GM12878 (cell line): ENCODE data around the gene DTX4. TPM values are rescaled to one million over a fixed set of nuclear protein-coding genes. Genes with fewer than 3 reads are reported as not detected.

Experiments used
- ATAC-seq: fragments of 200-7000 bp; cut with Tn5 transposase; 3 replicates; pipeline ENCODE4 v1.9.1; 2020; ENCODE audit warnings: mild to moderate bottlenecking, moderate library complexity
- BruUV-seq: library from RNA; stranded (reverse); fragments of 400-500 nt; replicated peaks from 2 replicates; lab custom pipeline; 2021; lab: Mats Ljungman, UMichigan
- CTCF ChIA-PET: fragments of 300-600 bp; sonication (Branson Sonifier 250); formaldehyde crosslinking; extraction: SDS; loops from one replicate; lab custom pipeline; 2021; ENCODE audit warnings: inconsistent platforms; lab: Yijun Ruan, JAX
- POLR2A ChIA-PET: fragments of 350-600 bp; formaldehyde crosslinking; extraction: SDS; loops from one replicate; lab custom pipeline; 2021; ENCODE audit warnings: inconsistent platforms; lab: Charles Lee
- RAD21 ChIA-PET: fragments of 300-600 bp; sonication (Branson Sonifier 250); formaldehyde crosslinking; loops from one replicate; lab custom pipeline; 2023; ENCODE audit warnings: antibody characterized with exemption; ENCODE audit not compliant: unreplicated experiment; lab: Charles Lee
- SMC1A ChIA-PET: fragments of 300-600 bp; sonication (Branson Sonifier 250); formaldehyde crosslinking; loops from one replicate; lab custom pipeline; 2023; ENCODE audit not compliant: unreplicated experiment, uncharacterized antibody; lab: Charles Lee
- DNase-seq: peaks from one replicate; pipeline ENCODE4 v3.0.0-alpha.2; 2011; ENCODE audit warnings: low read depth, low spot score
- FAIRE-seq: peaks from 3 replicates; lab custom pipeline; 2011; peaks lifted over from hg19 to GRCh38; lab: Jason Lieb, UNC
- H2AFZ ChIP-seq: 2 replicates; pipeline ENCODE4 v1.6.0; 2011; ENCODE audit warnings: low read depth, low read length, control low read depth; ENCODE audit not compliant: control insufficient read depth
- H3K27ac ChIP-seq: 2 replicates; pipeline ENCODE4 v1.5.1; 2011; ENCODE audit warnings: control low read depth; ENCODE audit not compliant: control insufficient read depth, insufficient read depth
- H3K27me3 ChIP-seq, 2 experiments: replicated peaks in 1 of 2; 2 replicates each; pipeline versions ENCODE4 v1.6.0 to v1.6.1; 2011; ENCODE audit warnings: low read length in 1 of 2; ENCODE audit not compliant: control insufficient read depth in 2 of 2, insufficient read depth in 2 of 2
- H3K36me3 ChIP-seq, 2 experiments: 2 replicates each; pipeline ENCODE4 v1.5.1; 2011; ENCODE audit warnings: low read length in 1 of 2; ENCODE audit not compliant: control insufficient read depth in 2 of 2, insufficient read depth in 2 of 2
- H3K4me1 ChIP-seq: 2 replicates; pipeline ENCODE4 v1.6.1; 2011; ENCODE audit warnings: mild to moderate bottlenecking, low read length, moderate library complexity, mixed read lengths; ENCODE audit not compliant: control insufficient read depth, insufficient read depth
- H3K4me2 ChIP-seq: 2 replicates; pipeline ENCODE4 v1.6.0; 2011; ENCODE audit warnings: control low read depth; ENCODE audit not compliant: control insufficient read depth, insufficient read depth
- H3K4me3 ChIP-seq: fragments of 200-600 bp; sonication (generic); 2 replicates; pipeline ENCODE4 v1.5.1; 2016
- H3K79me2 ChIP-seq: 2 replicates; pipeline ENCODE4 v1.6.0; 2011; ENCODE audit warnings: low read length; ENCODE audit not compliant: control insufficient read depth, insufficient read depth
- H3K9ac ChIP-seq: 2 replicates; pipeline ENCODE4 v1.8.0; 2011; ENCODE audit warnings: low read length, control low read depth, mixed read lengths; ENCODE audit not compliant: control insufficient read depth, insufficient read depth
- H3K9me3 ChIP-seq: replicated peaks from 3 replicates; pipeline ENCODE4 v1.5.1; 2011; ENCODE audit warnings: mild to moderate bottlenecking, low read length; ENCODE audit not compliant: control insufficient read depth, insufficient read depth
- H4K20me1 ChIP-seq: 2 replicates; pipeline ENCODE4 v1.6.0; 2011; ENCODE audit not compliant: control insufficient read depth, insufficient read depth
- BMI1 ChIP-seq: fragments of 450-650 bp; IDR thresholded peaks from 2 replicates; pipeline ENCODE4 v1.6.1; 2016; ENCODE audit warnings: mild to moderate bottlenecking, moderate library complexity, borderline replicate concordance
- CHD2 ChIP-seq: IDR thresholded peaks from 2 replicates; pipeline ENCODE4 v1.6.1; 2011; ENCODE audit warnings: low read depth, low read length, improper control_type of control experiment, borderline replicate concordance
- DPF2 ChIP-seq: fragments of 450-650 bp; IDR thresholded peaks from 2 replicates; pipeline ENCODE4 v1.6.1; 2017; ENCODE audit warnings: mild to moderate bottlenecking
- FOS ChIP-seq: IDR thresholded peaks from 3 replicates; pipeline ENCODE4 v1.6.1; 2011; ENCODE audit warnings: borderline replicate concordance; ENCODE audit not compliant: insufficient read length; ENCODE audit errors: extremely low read depth
- HDAC6 ChIP-seq: fragments of 200-600 bp; sonication (generic); IDR thresholded peaks from one replicate; pipeline ENCODE4 v1.8.0; 2017; ENCODE audit warnings: antibody characterized with exemption; ENCODE audit not compliant: unreplicated experiment
- NBN ChIP-seq: fragments of 450-650 bp; IDR thresholded peaks from 2 replicates; pipeline ENCODE4 v1.6.1; 2016
- SMAD1 ChIP-seq: fragments of 450-650 bp; IDR thresholded peaks from 2 replicates; pipeline ENCODE4 v1.6.1; 2018; ENCODE audit warnings: mild to moderate bottlenecking, low read depth; ENCODE audit not compliant: partially characterized antibody
- TAF1 ChIP-seq: IDR thresholded peaks from 2 replicates; pipeline ENCODE4 v1.6.1; 2011; ENCODE audit warnings: mild to moderate bottlenecking, low read depth, low read length, borderline replicate concordance
- ZBTB40 ChIP-seq: fragments of 450-650 bp; IDR thresholded peaks from 2 replicates; pipeline ENCODE4 v1.6.1; 2016; ENCODE audit warnings: mild to moderate bottlenecking, moderate library complexity, borderline replicate concordance
- ZNF622 ChIP-seq: fragments of 450-650 bp; IDR thresholded peaks from 2 replicates; pipeline ENCODE4 v1.6.1; 2017; ENCODE audit warnings: mild to moderate bottlenecking, inconsistent platforms
- WGBS: methylation state at CpG from one replicate; pipeline ENCODE4 v1.1.6; 2016; ENCODE audit warnings: low lambda C conversion rate; ENCODE audit not compliant: insufficient replicate concordance, insufficient coverage; ENCODE audit errors: missing lambda C conversion rate; 5-methylcytosine and 5-hydroxymethylcytosine counted together
- in situ Hi-C: fragments of 300-500 bp; cut with MboI; formaldehyde crosslinking; loops from 9 replicates; pipeline ENCODE4 v1.14.3; 2018; ENCODE audit warnings: mixed read lengths
- intact Hi-C: fragments of 100-400 bp; cut with micrococcal nuclease; formaldehyde crosslinking; loops from one replicate; pipeline ENCODE4 v1.14.2; 2022; ENCODE audit not compliant: unreplicated experiment
- polyA plus RNA-seq, 11 experiments: library from polyadenylated mRNA; depleted of rRNA in 4 of 11; unstranded in 6 of 11; stranded (reverse) in 5 of 11; fragments of >200 nt; fragmentation: Nextera tagmentation in 4 of 11; fragmentation: Illumina TruSeq in 1 of 11; extraction: Ambion mirVana in 4 of 11; extraction: Trizol in 1 of 11; gene quantifications; 1 replicate in 1 of 11; 2 replicates in 10 of 11; pipeline versions ENCODE4 v1.2.1 to v1.2.3, GENCODE V29; 2011 to 2016; ENCODE audit warnings: inconsistent platforms in 2 of 11, missing spikeins in 2 of 11, low read depth in 1 of 11
- total RNA-seq, 4 experiments: library from RNA; depleted of rRNA in 3 of 4; stranded (reverse); fragments of >200 nt in 3 of 4; fragmentation: Illumina TruSeq in 1 of 4; extraction: Trizol in 1 of 4; gene quantifications; 2 replicates each; pipeline versions ENCODE4 v1.2.1 to v1.2.3, GENCODE V29; 2013 to 2021
- TF ChIP-seq, protein P1 (sequence below): fragments of 450-650 bp; formaldehyde crosslinking; IDR thresholded peaks from 2 replicates; pipeline ENCODE4 v1.5.0; 2022; ENCODE audit warnings: mild to moderate bottlenecking, missing genetic modification characterization

Gene DTX4
- total and polyA plus RNA-seq, 10 of the 15 experiments (the other 5 are each of a cell fraction or from before 2014, with no cell fraction given): 3.8 to 25.8 (median 10.5) TPM

DNA sequence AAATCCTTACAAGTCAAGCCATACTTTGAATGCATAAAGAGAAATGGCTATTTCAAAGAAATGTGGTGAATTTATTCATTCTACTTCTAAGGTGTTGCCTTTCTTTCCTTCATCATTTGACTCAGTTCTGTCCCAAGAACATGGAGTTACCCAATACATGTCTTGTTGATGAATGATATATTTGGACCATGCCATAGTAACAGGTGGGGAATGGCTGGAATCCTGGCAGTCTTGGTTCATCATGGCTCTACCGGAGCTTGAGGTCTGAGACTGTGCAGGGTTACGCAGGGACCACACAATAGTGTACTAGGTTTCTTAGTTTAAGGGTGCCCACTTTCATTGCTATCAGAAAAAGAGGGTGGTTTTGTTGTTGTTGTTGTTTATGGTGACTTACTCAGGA, 81.1 kb downstream of the DTX4 start:
- no peaks in the 10 kb centered on the region for H3K36me3 ChIP-seq
- DNase-seq (no peak), FAIRE-seq (no peak), ATAC-seq (no peak)
- no peaks in the 10 kb centered on the region for H3K9me3 ChIP-seq
- TF ChIP-seq CHD2 (no peak), HDAC6 (no peak), FOS (no peak), TAF1 (no peak), ZNF622 (no peak), DPF2 (no peak), NBN (no peak), SMAD1 (no peak)
- H3K4me3 ChIP-seq: no peak overlapping the region
- no peaks in the 10 kb centered on the region for H3K27me3 ChIP-seq
- ChIA-PET CTCF (no interaction called here), POLR2A (no interaction called here), SMC1A (no interaction called here), RAD21 (no interaction called here)
- H3K4me2 ChIP-seq: no peak overlapping the region
- intact Hi-C loops: no loop called here
- no peaks in the 10 kb centered on the region for H4K20me1 ChIP-seq
- BruUV-seq: no TSS peak
- H3K27ac ChIP-seq: no peak overlapping the region
- H3K4me1 ChIP-seq: no peaks in the 10 kb centered on the region
- H2AFZ ChIP-seq: no peak overlapping the region
- H3K9ac ChIP-seq: no peak overlapping the region
- in situ Hi-C loops: no loop called here
- 100% methylated on average over 2 of the region's 2 CpGs for WGBS
- no peaks in the 10 kb centered on the region for H3K79me2 ChIP-seq

DNA sequence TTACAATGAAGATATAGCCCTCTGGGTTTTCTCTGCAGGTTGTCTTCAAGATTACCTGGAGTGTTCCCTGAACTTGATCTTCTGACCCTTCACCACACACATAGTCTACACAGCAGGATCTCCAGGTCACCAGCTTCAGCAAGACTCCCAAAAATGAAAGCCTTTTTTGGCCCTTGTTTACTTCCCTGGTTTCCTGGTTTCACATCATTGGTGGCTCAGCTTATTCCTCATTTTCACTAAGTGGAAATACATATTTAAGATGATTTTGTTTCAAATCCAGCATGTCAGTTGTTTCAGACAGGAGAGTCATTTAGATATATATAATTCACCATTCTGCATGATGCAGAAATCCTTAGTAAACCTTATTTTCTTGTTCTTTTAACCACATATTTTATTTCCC, 82.4 kb downstream of the DTX4 start:
- DNase-seq (no peak), FAIRE-seq (no peak), ATAC-seq (no peak)
- no peaks in the 10 kb centered on the region; the same call in 2 of the 3 replicates for H3K9me3 ChIP-seq
- peaks cover 5% of the 10 kb centered on the region for H3K4me1 ChIP-seq
- ChIA-PET SMC1A (no interaction called here), CTCF (no interaction called here), POLR2A (no interaction called here), RAD21 (no interaction called here)
- no peaks in the 10 kb centered on the region for H4K20me1 ChIP-seq
- H3K4me2 ChIP-seq: no peak overlapping the region
- H3K79me2 ChIP-seq: no peaks in the 10 kb centered on the region
- no peak overlapping the region for H3K27ac ChIP-seq
- BruUV-seq: no TSS peak
- intact Hi-C loops (no loop called here), in situ Hi-C loops (no loop called here)
- no peaks in the 10 kb centered on the region for H3K27me3 ChIP-seq
- H3K9ac ChIP-seq: no peak overlapping the region
- TF ChIP-seq BMI1 (no peak), ZBTB40 (no peak)
- TF ChIP-seq, protein P1, sequence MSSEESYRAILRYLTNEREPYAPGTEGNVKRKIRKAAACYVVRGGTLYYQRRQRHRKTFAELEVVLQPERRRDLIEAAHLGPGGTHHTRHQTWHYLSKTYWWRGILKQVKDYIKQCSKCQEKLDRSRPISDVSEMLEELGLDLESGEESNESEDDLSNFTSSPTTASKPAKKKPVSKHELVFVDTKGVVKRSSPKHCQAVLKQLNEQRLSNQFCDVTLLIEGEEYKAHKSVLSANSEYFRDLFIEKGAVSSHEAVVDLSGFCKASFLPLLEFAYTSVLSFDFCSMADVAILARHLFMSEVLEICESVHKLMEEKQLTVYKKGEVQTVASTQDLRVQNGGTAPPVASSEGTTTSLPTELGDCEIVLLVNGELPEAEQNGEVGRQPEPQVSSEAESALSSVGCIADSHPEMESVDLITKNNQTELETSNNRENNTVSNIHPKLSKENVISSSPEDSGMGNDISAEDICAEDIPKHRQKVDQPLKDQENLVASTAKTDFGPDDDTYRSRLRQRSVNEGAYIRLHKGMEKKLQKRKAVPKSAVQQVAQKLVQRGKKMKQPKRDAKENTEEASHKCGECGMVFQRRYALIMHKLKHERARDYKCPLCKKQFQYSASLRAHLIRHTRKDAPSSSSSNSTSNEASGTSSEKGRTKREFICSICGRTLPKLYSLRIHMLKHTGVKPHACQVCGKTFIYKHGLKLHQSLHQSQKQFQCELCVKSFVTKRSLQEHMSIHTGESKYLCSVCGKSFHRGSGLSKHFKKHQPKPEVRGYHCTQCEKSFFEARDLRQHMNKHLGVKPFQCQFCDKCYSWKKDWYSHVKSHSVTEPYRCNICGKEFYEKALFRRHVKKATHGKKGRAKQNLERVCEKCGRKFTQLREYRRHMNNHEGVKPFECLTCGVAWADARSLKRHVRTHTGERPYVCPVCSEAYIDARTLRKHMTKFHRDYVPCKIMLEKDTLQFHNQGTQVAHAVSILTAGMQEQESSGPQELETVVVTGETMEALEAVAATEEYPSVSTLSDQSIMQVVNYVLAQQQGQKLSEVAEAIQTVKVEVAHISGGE: no peak
- H3K36me3 ChIP-seq: no peaks in the 10 kb centered on the region
- H2AFZ ChIP-seq: no peak overlapping the region
- H3K4me3 ChIP-seq: no peak overlapping the region
